ENCODE data around the gene MOK. TPM values are rescaled to one million over a fixed set of nuclear protein-coding genes. Genes with fewer than 3 reads are reported as not detected.

The MOK gene
- total RNA-seq, 1 donor from 2014 or later, result 15.8 TPM

DNA sequence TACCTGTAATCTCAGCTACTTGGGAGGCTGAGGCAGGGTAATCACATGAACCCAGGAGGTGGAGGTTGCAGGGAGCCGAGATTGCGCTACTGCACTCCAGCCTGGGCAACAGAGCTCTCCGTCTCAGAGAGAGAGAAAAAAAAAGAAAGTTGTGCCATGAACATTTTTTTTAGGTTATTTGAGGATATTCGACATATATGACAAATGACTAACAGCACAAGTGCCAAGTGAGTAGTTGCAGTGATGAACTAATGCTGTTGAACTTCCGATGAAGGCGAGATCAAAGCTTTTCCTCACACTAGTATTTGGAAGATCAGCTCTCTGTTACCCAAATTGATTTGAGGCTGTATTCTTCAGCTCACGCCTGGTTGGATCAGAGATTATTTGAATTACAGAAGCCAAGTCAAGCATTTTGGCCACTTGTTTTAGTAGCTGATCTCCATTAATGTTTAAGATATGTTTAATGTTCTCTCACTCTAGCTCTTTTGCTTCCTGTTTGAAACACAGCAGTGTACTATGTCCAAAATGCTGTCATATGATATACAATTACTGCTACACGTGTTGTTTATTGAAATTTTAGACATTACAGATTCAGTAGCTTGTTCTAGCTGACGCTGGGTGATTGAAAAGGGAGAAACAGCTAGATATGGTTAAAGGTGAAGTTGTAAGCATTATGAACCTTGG lies 121.9 kb downstream of the MOK start:
- no peaks in the 10 kb centered on the region for H3K9me3 ChIP-seq
- H3K4me3 ChIP-seq, result no peak overlapping the region
- intact Hi-C loops (cut with DNase I), result no loop called here
- no peak for ATAC-seq
- H3K4me1 ChIP-seq, result peaks cover 19% of the 10 kb centered on the region
- no peak for DNase-seq
- H3K27me3 ChIP-seq (ENCODE audit: low read depth), result no peaks in the 10 kb centered on the region
- no peaks in the 10 kb centered on the region for H3K36me3 ChIP-seq
- no peak for TF ChIP-seq CTCF (IDR thresholded peaks at IDR 0.05)
- no peak overlapping the region for H3K27ac ChIP-seq

- intact Hi-C loops (cut with DNase I), result no loop called here
- no peak overlapping the region for H3K4me3 ChIP-seq
- H3K36me3 ChIP-seq, result no peaks in the 10 kb centered on the region
- H3K9me3 ChIP-seq, result no peaks in the 10 kb centered on the region
- TF ChIP-seq CTCF (IDR thresholded peaks at IDR 0.05), result no peak
- H3K4me1 ChIP-seq, result peaks cover 10% of the 10 kb centered on the region
- ATAC-seq, result no peak
- no peak for DNase-seq
- H3K27me3 ChIP-seq (ENCODE audit: low read depth), result no peaks in the 10 kb centered on the region
- no peak overlapping the region for H3K27ac ChIP-seq
Measured at GRCh38 chr14:102182190-102182589, 122.8 kb downstream of the MOK start.

- Histone ChIP-seq H3K4me3 (no peak overlapping the region), H3K27me3 (ENCODE audit: low read depth) (no peaks in the 10 kb centered on the region), H3K4me1 (peaks cover 1% of the 10 kb centered on the region), H3K9me3 (no peaks in the 10 kb centered on the region), H3K27ac (no peak overlapping the region), H3K36me3 (no peaks in the 10 kb centered on the region)
- DNase-seq (no peak), ATAC-seq (no peak)
- intact Hi-C loops (cut with DNase I), result no loop called here
- TF ChIP-seq CTCF (IDR thresholded peaks at IDR 0.05), result no peak
Measured at GRCh38 chr14:102181187-102181586, 123.8 kb downstream of the MOK start.

DNA sequence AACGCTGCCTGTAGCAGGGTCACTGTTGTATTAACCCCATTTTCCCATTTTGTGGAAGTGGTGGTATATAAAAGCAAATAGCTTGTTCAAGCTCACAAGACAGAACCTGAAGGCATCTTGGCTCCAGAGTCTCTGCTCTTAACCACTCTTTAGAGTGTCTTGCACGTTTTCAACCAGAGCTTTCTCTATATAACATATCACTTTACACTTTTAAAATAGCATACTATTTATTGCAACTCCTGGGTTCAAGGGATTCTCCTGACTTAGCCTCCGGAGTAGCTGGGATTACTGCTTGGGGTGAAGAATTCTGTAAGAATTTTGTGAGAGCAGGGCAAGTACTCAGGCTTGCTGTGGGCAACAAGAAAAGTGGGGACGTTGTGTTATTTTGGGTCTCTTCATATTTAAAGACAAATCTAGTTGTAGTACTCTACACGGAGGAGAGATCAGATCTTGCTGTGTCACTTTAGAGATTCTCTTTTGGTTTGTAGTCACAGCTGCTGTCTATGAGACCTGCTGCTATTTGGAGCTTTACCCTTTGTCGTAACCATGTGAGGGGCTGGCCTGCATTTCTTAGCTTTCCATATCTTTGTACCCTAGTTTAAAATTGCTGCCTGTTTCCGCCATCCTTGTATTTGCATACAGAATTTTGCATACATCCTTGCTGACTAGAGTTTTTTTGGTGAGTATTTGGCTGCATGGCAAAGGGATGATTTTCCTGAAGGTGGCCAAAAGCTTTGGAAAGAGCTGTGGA lies 124.5 kb downstream of the MOK start:
- Histone ChIP-seq H3K27me3 (ENCODE audit: low read depth) (no peaks in the 10 kb centered on the region), H3K9me3 (no peaks in the 10 kb centered on the region), H3K4me1 (no peaks in the 10 kb centered on the region), H3K36me3 (no peaks in the 10 kb centered on the region), H3K27ac (no peak overlapping the region), H3K4me3 (no peak overlapping the region)
- no peak for TF ChIP-seq CTCF (IDR thresholded peaks at IDR 0.05)
- ATAC-seq (no peak), DNase-seq (no peak)
- intact Hi-C loops (cut with DNase I), result no loop called here

Other genes starting within 250 kb of the MOK start
- gene HSP90AA1, start 218.1 kb downstream of the MOK start, total RNA-seq, result 540 TPM
- 26.2 TPM for gene WDR20, start 165.3 kb downstream of the MOK start, total RNA-seq
- gene ZNF839, start 14.6 kb upstream of the MOK start, total RNA-seq, result 8.5 TPM
- gene CINP, start 57.7 kb upstream of the MOK start, total RNA-seq, result 34.3 TPM
- gene TECPR2, start 57.8 kb upstream of the MOK start, total RNA-seq, result 23.2 TPM
- gene ANKRD9, start 204.6 kb upstream of the MOK start, total RNA-seq, result 19.5 TPM